HG02840 (cell line): ENCODE measurements around the gene BCL2L13.
"Not testable (repeated sequence)": the region's sequence is repeated elsewhere in the genome, so short reads cannot be mapped to it uniquely, and the experiment has no call there.

Source experiments
- ATAC-seq: cut with Tn5 transposase; IDR thresholded peaks from one replicate; pipeline ENCODE4 v1.9.1; 2021; ENCODE audit warnings: mild to moderate bottlenecking, moderate library complexity, moderate number of reproducible peaks; ENCODE audit not compliant: unreplicated experiment, low FRiP score

The BCL2L13 gene

GRCh38 chr22:17634696-17635095 lies 3.9 kb upstream of the BCL2L13 start:
- ATAC-seq = no peak

GRCh38 chr22:17636850-17637249 lies 1.7 kb upstream of the BCL2L13 start:
- not testable (repeated sequence) for ATAC-seq

- peak; percentile 5 for ATAC-seq
Observed at GRCh38 chr22:17637490-17638181, 921 bp upstream of the BCL2L13 start.

GRCh38 chr22:17638182-17638431 lies 450 bp upstream of the BCL2L13 start:
- peak; percentile 22 for ATAC-seq

- no peak for ATAC-seq
Observed at GRCh38 chr22:17639247-17639741, 737 bp downstream of the BCL2L13 start.

- ATAC-seq = no peak
Observed at GRCh38 chr22:17641269-17641668, 2.7 kb downstream of the BCL2L13 start.

- not testable (repeated sequence) for ATAC-seq
Observed at GRCh38 chr22:17642357-17642756, 3.8 kb downstream of the BCL2L13 start.

GRCh38 chr22:17647452-17647851 lies 8.9 kb downstream of the BCL2L13 start:
- no peak for ATAC-seq

- ATAC-seq = no peak
Observed at GRCh38 chr22:17647991-17648390, 9.4 kb downstream of the BCL2L13 start.

GRCh38 chr22:17648569-17648968 lies 10.0 kb downstream of the BCL2L13 start:
- ATAC-seq = no peak

- no peak for ATAC-seq
Observed at GRCh38 chr22:17655289-17655688, 16.7 kb downstream of the BCL2L13 start.

- ATAC-seq = no peak
Observed at GRCh38 chr22:17656870-17657395, 18.4 kb downstream of the BCL2L13 start.

GRCh38 chr22:17664414-17665055 lies 26.0 kb downstream of the BCL2L13 start:
- no peak for ATAC-seq

- ATAC-seq = no peak
Observed at GRCh38 chr22:17665248-17665647, 26.7 kb downstream of the BCL2L13 start.

GRCh38 chr22:17665854-17666253 lies 27.3 kb downstream of the BCL2L13 start:
- ATAC-seq = no peak

- not testable (repeated sequence) for ATAC-seq
Observed at GRCh38 chr22:17671521-17672092, 33.0 kb downstream of the BCL2L13 start.

- ATAC-seq = no peak
Observed at GRCh38 chr22:17672417-17672991, 33.9 kb downstream of the BCL2L13 start.

GRCh38 chr22:17674152-17674551 lies 35.6 kb downstream of the BCL2L13 start:
- ATAC-seq = no peak

- ATAC-seq = no peak
Observed at GRCh38 chr22:17675584-17675983, 37.0 kb downstream of the BCL2L13 start.

- no peak for ATAC-seq
Observed at GRCh38 chr22:17678817-17679385, 40.3 kb downstream of the BCL2L13 start.

GRCh38 chr22:17684245-17684644 lies 45.7 kb downstream of the BCL2L13 start:
- no peak for ATAC-seq
